K562 (cell line): ENCODE results near the gene MYOG. TPM values are rescaled to one million over a fixed set of nuclear protein-coding genes. Genes with fewer than 3 reads are reported as not detected.

Experiments used
- ATAC-seq: fragments of 200-7000 bp; cut with Tn5 transposase; 3 replicates; pipeline ENCODE4 v1.9.1; 2020; ENCODE audit warnings: moderate library complexity
- BruUV-seq: library from RNA; stranded (reverse); fragments of 400-500 nt; replicated peaks from 2 replicates; lab custom pipeline; 2021; lab: Mats Ljungman, UMichigan
- CTCF ChIA-PET: fragments of 300-600 bp; formaldehyde crosslinking; extraction: SDS; loops from one replicate; lab custom pipeline; 2021; ENCODE audit warnings: low intra/inter-chr PET ratio; lab: Yijun Ruan, JAX
- POLR2A ChIA-PET: fragments of 300-600, 350-650 bp; sonication (Branson Sonifier 250); formaldehyde crosslinking; extraction: SDS; loops from one replicate; lab custom pipeline; 2021; ENCODE audit warnings: antibody characterized with exemption, inconsistent platforms; lab: Yijun Ruan, JAX
- DNase-seq, 4 experiments: peaks; one replicate each; pipeline versions ENCODE4 v3.0.0 to v3.0.0-alpha.2; 2011 to 2018; ENCODE audit warnings: low spot score in 3 of 4, mixed read lengths in 3 of 4; ENCODE audit errors: extremely low read depth in 1 of 4
- FAIRE-seq: peaks from 2 replicates; lab custom pipeline; 2011; peaks lifted over from hg19 to GRCh38; lab: Jason Lieb, UNC
- H2AFZ ChIP-seq: 2 replicates; pipeline ENCODE4 v1.6.0; 2011; ENCODE audit warnings: low read depth, low read length, control low read depth, inconsistent platforms
- H3K27ac ChIP-seq: fragments of 200-600 bp; 3 replicates; pipeline ENCODE4 v1.8.0; 2011; ENCODE audit warnings: low read depth, mild to moderate bottlenecking, control low read depth, inconsistent platforms, low read length, moderate library complexity, mixed read lengths; ENCODE audit errors: extremely low read depth
- H3K27me3 ChIP-seq, 2 experiments: fragments of 300-600 bp in 1 of 2; 2 replicates in 1 of 2; 3 replicates in 1 of 2; pipeline versions ENCODE4 v1.6.0 to v1.8.0; 2011; ENCODE audit warnings: inconsistent platforms in 2 of 2, low read length in 2 of 2, mild to moderate bottlenecking in 1 of 2, mixed read lengths in 1 of 2, moderate library complexity in 1 of 2; ENCODE audit not compliant: control insufficient read depth in 2 of 2, insufficient read depth in 2 of 2
- H3K36me3 ChIP-seq: fragments of 300-600 bp; 3 replicates; pipeline ENCODE4 v1.8.0; 2011; ENCODE audit warnings: mild to moderate bottlenecking, low read length, inconsistent platforms; ENCODE audit not compliant: control insufficient read depth, insufficient read depth
- H3K4me1 ChIP-seq, 2 experiments: fragments of 200-600 bp in 1 of 2; replicated peaks in 1 of 2; 2 replicates in 1 of 2; 3 replicates in 1 of 2; pipeline versions ENCODE4 v1.5.1 to v1.8.0; 2011; ENCODE audit warnings: inconsistent platforms in 2 of 2, low read length in 2 of 2, mild to moderate bottlenecking in 1 of 2, mixed read lengths in 1 of 2, moderate library complexity in 1 of 2; ENCODE audit not compliant: control insufficient read depth in 2 of 2, insufficient read depth in 2 of 2
- H3K4me2 ChIP-seq: 2 replicates; pipeline ENCODE4 v1.6.1; 2011; ENCODE audit warnings: low read length, control low read depth, inconsistent platforms, mixed read lengths; ENCODE audit not compliant: insufficient read depth
- H3K4me3 ChIP-seq: fragments of 200-600 bp; sonication (generic), shearing (Covaris generic); 2 replicates; pipeline ENCODE4 v1.5.1; 2016; ENCODE audit warnings: control low read depth, inconsistent platforms
- H3K79me2 ChIP-seq: fragments of 200-600 bp; 3 replicates; pipeline ENCODE4 v1.8.0; 2011; ENCODE audit warnings: low read length, inconsistent platforms; ENCODE audit not compliant: control insufficient read depth, insufficient read depth
- H3K9ac ChIP-seq, 2 experiments: 2 replicates each; pipeline versions ENCODE4 v1.6.0 to v1.6.1; 2011; ENCODE audit warnings: low read depth in 2 of 2, low read length in 2 of 2, control low read depth in 1 of 2, inconsistent platforms in 1 of 2, mild to moderate bottlenecking in 1 of 2, mixed read lengths in 1 of 2; ENCODE audit not compliant: insufficient read depth in 1 of 2
- H3K9me1 ChIP-seq: one replicate; pipeline ENCODE4 v1.6.0; 2011; ENCODE audit warnings: inconsistent platforms, mild to moderate bottlenecking, low read length, moderate library complexity; ENCODE audit not compliant: control insufficient read depth, insufficient read depth
- H3K9me3 ChIP-seq: replicated peaks from 2 replicates; pipeline ENCODE4 v1.5.1; 2011; ENCODE audit warnings: low read depth, low read length, inconsistent platforms; ENCODE audit not compliant: control insufficient read depth, insufficient read depth
- H4K20me1 ChIP-seq: replicated peaks from 2 replicates; pipeline ENCODE4 v1.6.1; 2011; ENCODE audit warnings: low read length, inconsistent platforms, mixed read lengths; ENCODE audit not compliant: control insufficient read depth, insufficient read depth
- E2F3 ChIP-seq: fragments of 250-450 bp; sonication (Bioruptor Pico); IDR thresholded peaks from 2 replicates; pipeline ENCODE4 v1.4.0; 2020; ENCODE audit warnings: mild to moderate bottlenecking
- ESRRA ChIP-seq: fragments of 450-650 bp; IDR thresholded peaks from 2 replicates; pipeline ENCODE4 v1.6.1; 2014; ENCODE audit warnings: low read depth, mild to moderate bottlenecking, moderate library complexity, borderline replicate concordance
- HLTF ChIP-seq: fragments of 450-650 bp; IDR thresholded peaks from 2 replicates; pipeline ENCODE4 v1.6.1; 2016
- MAFF ChIP-seq: IDR thresholded peaks from 2 replicates; pipeline ENCODE4 v1.6.1; 2012; ENCODE audit warnings: low read length, improper control_type of control experiment
- RBM22 ChIP-seq: fragments of 200-400 bp; formaldehyde crosslinking; IDR thresholded peaks from 2 replicates; pipeline ENCODE4 v1.6.1; 2018; ENCODE audit warnings: low read length, low read depth; ENCODE audit not compliant: poor library complexity, severe bottlenecking
- SAFB ChIP-seq: fragments of 200-400 bp; formaldehyde crosslinking; IDR thresholded peaks from 2 replicates; pipeline ENCODE4 v1.6.1; 2017; ENCODE audit warnings: low read depth, low read length, borderline replicate concordance
- ZBED1 ChIP-seq: IDR thresholded peaks from 2 replicates; pipeline ENCODE4 v1.6.1; 2014
- ZC3H4 ChIP-seq: sonication (generic); formaldehyde crosslinking; IDR thresholded peaks from 2 replicates; pipeline ENCODE4 v1.9.0; 2021; ENCODE audit warnings: missing genetic modification reagents, borderline replicate concordance
- ZNF324 ChIP-seq: fragments of 250-450 bp; sonication (Bioruptor Pico); IDR thresholded peaks from 2 replicates; pipeline ENCODE4 v1.4.0; 2020; ENCODE audit warnings: mild to moderate bottlenecking
- ZNF586 ChIP-seq: fragments of 450-650 bp; formaldehyde crosslinking; conservative IDR thresholded peaks from 2 replicates; pipeline ENCODE4 v1.4.0; 2020; ENCODE audit warnings: mild to moderate bottlenecking, moderate library complexity
- WGBS: fragments of 100-300 bp; shearing (Covaris generic); methylation state at CpG from one replicate; pipeline ENCODE4 v1.1.6; 2016; ENCODE audit warnings: low coverage, mixed read lengths; ENCODE audit not compliant: insufficient coverage; ENCODE audit errors: missing lambda C conversion rate; 5-methylcytosine and 5-hydroxymethylcytosine counted together
- in situ Hi-C: fragments of 300-500 bp; cut with MboI; formaldehyde crosslinking; loops from 4 replicates; pipeline ENCODE4 v1.15.0; 2018; ENCODE audit warnings: inconsistent platforms, mixed read lengths
- intact Hi-C: fragments of 100-400 bp; cut with micrococcal nuclease; formaldehyde crosslinking; loops from 2 replicates; pipeline ENCODE4 v1.14.2; 2022
- polyA plus RNA-seq, 8 experiments: library from polyadenylated mRNA; depleted of rRNA in 4 of 8; stranded (reverse) in 5 of 8; unstranded in 3 of 8; fragments of >200 nt; fragmentation: Nextera tagmentation in 2 of 8; fragmentation: Illumina TruSeq in 1 of 8; extraction: Ambion mirVana in 2 of 8; extraction: Trizol in 1 of 8; gene quantifications; 2 replicates each; pipeline versions ENCODE4 v1.2.1 to v1.2.3, GENCODE V29; 2011 to 2014; ENCODE audit warnings: inconsistent platforms in 1 of 8, missing spikeins in 1 of 8
- total RNA-seq, 7 experiments: library from RNA; depleted of rRNA in 6 of 7; stranded (reverse); fragments of >200 nt in 6 of 7; fragmentation: Illumina TruSeq in 2 of 7; extraction: Trizol in 2 of 7; gene quantifications; 2 replicates each; pipeline versions ENCODE4 v1.2.1 to v1.2.3, GENCODE V29; 2011 to 2021; ENCODE audit warnings: low replicate concordance in 1 of 7
- TF ChIP-seq, protein P1 (sequence below), 2 experiments: fragments of 450-650 bp; IDR thresholded peaks; 2 replicates each; pipeline ENCODE4 v1.6.1; 2016
- TF ChIP-seq, protein P2 (sequence below): sonication (generic); formaldehyde crosslinking; IDR thresholded peaks from 2 replicates; pipeline ENCODE4 v1.8.0; 2023; ENCODE audit warnings: mild to moderate bottlenecking, missing genetic modification reagents
- TF ChIP-seq, protein P3 (sequence below): fragments of 250-450 bp; sonication (Bioruptor Pico); IDR thresholded peaks from 2 replicates; pipeline ENCODE4 v1.5.1; 2021; ENCODE audit warnings: mild to moderate bottlenecking

Gene MYOG
- total and polyA plus RNA-seq, 9 of the 15 experiments (the other 6 are each of a cell fraction or from before 2014, with no cell fraction given) = not detected

DNA sequence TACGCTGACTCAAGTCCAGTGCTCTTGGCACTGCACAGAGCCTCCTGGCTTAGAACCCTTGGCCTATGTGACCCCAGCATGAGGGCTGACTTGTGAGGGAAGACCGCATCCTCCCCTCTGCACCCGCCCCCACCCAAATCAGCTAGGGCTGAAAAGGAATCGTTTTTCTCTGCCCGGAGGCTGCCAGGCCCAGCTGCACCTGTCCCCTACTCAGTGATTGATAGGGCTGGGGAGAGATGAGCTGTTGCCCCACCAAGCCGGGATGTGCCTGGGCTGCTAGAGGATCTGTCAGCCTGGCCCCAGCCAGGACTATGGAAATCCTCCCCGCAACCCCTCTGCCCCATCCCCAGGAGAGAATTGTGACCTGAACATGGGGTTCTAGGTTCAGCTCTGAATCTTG lies 20.6 kb downstream of the MYOG start:
- no peaks in the 10 kb centered on the region for H3K9me3 ChIP-seq
- H3K9ac ChIP-seq = no peak overlapping the region
- H3K4me3 ChIP-seq = no peak overlapping the region
- ATAC-seq (no peak), FAIRE-seq (no peak), DNase-seq (no peak)
- ChIA-PET POLR2A (interaction anchor here (0.7 to 1.4 kb wide), 4 partner anchors 8 to 12 kb away, joined by 3 to 6 read pairs (median 4); no protein-coding TSS in a partner anchor), CTCF (interaction anchor here (0.6 kb wide), 1 partner anchor 107 kb away, joined by 5 read pairs; no protein-coding TSS in a partner anchor)
- in situ Hi-C loops = no loop called here
- H3K79me2 ChIP-seq = no peaks in the 10 kb centered on the region
- H3K9me1 ChIP-seq = no peaks in the 10 kb centered on the region
- H3K4me2 ChIP-seq = no peak overlapping the region
- H3K36me3 ChIP-seq = no peaks in the 10 kb centered on the region
- peaks cover 13% of the 10 kb centered on the region; the same call in 1 of the 2 replicates for H4K20me1 ChIP-seq
- intact Hi-C loops = no loop called here
- no TSS peak for BruUV-seq
- no peaks in the 10 kb centered on the region for H3K4me1 ChIP-seq
- peaks cover 47 to 83% of the 10 kb centered on the region in 2 experiments for H3K27me3 ChIP-seq
- TF ChIP-seq ESRRA = 0 out of 2 replicates have a peak, but pooled peaks have one; percentile 28
- no peak for TF ChIP-seq ZNF324
- TF ChIP-seq ZC3H4 (CRISPR knock-in tag) = no peak
- 0% methylated on average over 7 of the region's 7 CpGs for WGBS
- no peak overlapping the region for H2AFZ ChIP-seq
- no peak overlapping the region for H3K27ac ChIP-seq

DNA sequence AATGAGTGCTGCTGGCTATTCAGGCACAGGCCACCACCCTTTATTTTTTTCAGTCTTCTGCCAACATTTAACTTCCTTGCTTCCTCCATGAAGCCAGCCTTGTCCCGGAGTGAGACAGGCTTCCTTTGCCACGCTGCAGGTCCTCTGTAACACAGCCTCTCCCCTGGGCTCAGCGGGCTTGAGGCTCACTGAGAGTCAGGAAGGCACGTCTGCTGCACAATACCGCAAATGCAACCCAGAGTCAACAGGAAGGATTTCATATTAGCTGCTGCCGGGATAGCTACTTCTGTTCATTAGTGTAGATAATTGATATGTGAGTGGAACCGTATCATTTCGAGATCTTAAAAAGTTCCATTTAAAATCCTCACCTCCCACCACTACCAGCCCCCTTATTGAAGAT lies 22.5 kb downstream of the MYOG start:
- CTCF ChIA-PET = no interaction called here
- Histone ChIP-seq H3K4me1 (no peaks in the 10 kb centered on the region), H3K9me3 (no peaks in the 10 kb centered on the region), H3K9me1 (no peaks in the 10 kb centered on the region), H3K9ac (no peak overlapping the region), H4K20me1 (peaks cover 12% of the 10 kb centered on the region; the same call in 1 of the 2 replicates), H3K36me3 (no peaks in the 10 kb centered on the region), H3K4me2 (no peak overlapping the region), H2AFZ (no peak overlapping the region), H3K4me3 (no peak overlapping the region), H3K27ac (no peak overlapping the region), H3K79me2 (no peaks in the 10 kb centered on the region), H3K27me3 (peaks cover 47 to 95% of the 10 kb centered on the region in 2 experiments)
- BruUV-seq = no TSS peak
- 3% methylated on average over 8 of the region's 8 CpGs for WGBS
- in situ Hi-C loops (no loop called here), intact Hi-C loops (no loop called here)
- FAIRE-seq = no peak
- POLR2A ChIA-PET = interaction anchor here (0.7 kb wide), 1 partner anchor 916 kb away, joined by 3 read pairs; no protein-coding TSS in a partner anchor
- DNase-seq = no peak
- TF ChIP-seq MAFF = no peak
- TF ChIP-seq HLTF = no peak
- TF ChIP-seq SAFB = no peak
- no peak for TF ChIP-seq ZNF586 (CRISPR knock-in tag)
- TF ChIP-seq, protein P1, sequence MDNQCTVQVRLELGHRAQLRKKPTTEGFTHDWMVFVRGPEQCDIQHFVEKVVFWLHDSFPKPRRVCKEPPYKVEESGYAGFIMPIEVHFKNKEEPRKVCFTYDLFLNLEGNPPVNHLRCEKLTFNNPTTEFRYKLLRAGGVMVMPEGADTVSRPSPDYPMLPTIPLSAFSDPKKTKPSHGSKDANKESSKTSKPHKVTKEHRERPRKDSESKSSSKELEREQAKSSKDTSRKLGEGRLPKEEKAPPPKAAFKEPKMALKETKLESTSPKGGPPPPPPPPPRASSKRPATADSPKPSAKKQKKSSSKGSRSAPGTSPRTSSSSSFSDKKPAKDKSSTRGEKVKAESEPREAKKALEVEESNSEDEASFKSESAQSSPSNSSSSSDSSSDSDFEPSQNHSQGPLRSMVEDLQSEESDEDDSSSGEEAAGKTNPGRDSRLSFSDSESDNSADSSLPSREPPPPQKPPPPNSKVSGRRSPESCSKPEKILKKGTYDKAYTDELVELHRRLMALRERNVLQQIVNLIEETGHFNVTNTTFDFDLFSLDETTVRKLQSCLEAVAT (IDR thresholded peaks at IDR 0.05) = no peak
- TF ChIP-seq, protein P2, sequence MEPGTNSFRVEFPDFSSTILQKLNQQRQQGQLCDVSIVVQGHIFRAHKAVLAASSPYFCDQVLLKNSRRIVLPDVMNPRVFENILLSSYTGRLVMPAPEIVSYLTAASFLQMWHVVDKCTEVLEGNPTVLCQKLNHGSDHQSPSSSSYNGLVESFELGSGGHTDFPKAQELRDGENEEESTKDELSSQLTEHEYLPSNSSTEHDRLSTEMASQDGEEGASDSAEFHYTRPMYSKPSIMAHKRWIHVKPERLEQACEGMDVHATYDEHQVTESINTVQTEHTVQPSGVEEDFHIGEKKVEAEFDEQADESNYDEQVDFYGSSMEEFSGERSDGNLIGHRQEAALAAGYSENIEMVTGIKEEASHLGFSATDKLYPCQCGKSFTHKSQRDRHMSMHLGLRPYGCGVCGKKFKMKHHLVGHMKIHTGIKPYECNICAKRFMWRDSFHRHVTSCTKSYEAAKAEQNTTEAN (CRISPR knock-in tag) = no peak
- TF ChIP-seq E2F3 = no peak
- no peak for TF ChIP-seq RBM22
- TF ChIP-seq ZBED1 = no peak
- TF ChIP-seq, protein P3, sequence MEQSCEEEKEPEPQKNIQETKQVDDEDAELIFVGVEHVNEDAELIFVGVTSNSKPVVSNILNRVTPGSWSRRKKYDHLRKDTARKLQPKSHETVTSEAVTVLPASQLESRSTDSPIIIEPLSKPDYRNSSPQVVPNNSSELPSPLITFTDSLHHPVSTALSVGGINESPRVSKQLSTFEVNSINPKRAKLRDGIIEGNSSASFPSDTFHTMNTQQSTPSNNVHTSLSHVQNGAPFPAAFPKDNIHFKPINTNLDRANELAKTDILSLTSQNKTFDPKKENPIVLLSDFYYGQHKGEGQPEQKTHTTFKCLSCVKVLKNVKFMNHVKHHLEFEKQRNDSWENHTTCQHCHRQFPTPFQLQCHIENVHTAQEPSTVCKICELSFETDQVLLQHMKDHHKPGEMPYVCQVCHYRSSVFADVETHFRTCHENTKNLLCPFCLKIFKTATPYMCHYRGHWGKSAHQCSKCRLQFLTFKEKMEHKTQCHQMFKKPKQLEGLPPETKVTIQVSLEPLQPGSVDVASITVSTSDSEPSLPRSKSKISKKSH (CRISPR knock-in tag) = no peak
- no peak for ATAC-seq
